Kidney epithelial cell (primary cell): ENCODE measurements around the gene EIF3M. TPM values are rescaled to one million over a fixed set of nuclear protein-coding genes. Genes with fewer than 3 reads are reported as not detected.
"Not testable (repeated sequence)": the region's sequence is repeated elsewhere in the genome, so short reads cannot be mapped to it uniquely, and the experiment has no call there.

ENCODE experiments used
- DNase-seq: peaks from one replicate; pipeline ENCODE4 v3.0.0-alpha.2; 2010; ENCODE audit warnings: low read depth
- H3K27me3 ChIP-seq: 2 replicates; pipeline ENCODE4 v1.6.0; 2011; ENCODE audit warnings: low read length; ENCODE audit not compliant: control insufficient read depth, insufficient read depth
- H3K36me3 ChIP-seq: 2 replicates; pipeline ENCODE4 v1.5.1; 2011; ENCODE audit warnings: low read length; ENCODE audit not compliant: control insufficient read depth, insufficient read depth
- H3K4me3 ChIP-seq: 2 replicates; pipeline ENCODE4 v1.5.1; 2011; ENCODE audit warnings: low read depth, mild to moderate bottlenecking, control low read depth, low read length
- CTCF ChIP-seq: IDR thresholded peaks from 2 replicates; pipeline ENCODE4 v1.5.1; 2011; ENCODE audit warnings: mild to moderate bottlenecking, moderate library complexity, low read length, control low read depth, inconsistent platforms; ENCODE audit not compliant: insufficient read depth, poor library complexity, severe bottlenecking
- total RNA-seq: library from RNA; depleted of rRNA; stranded (reverse); fragments of >200 nt; gene quantifications from 2 replicates; pipeline ENCODE4 v1.2.3, GENCODE V29; 2015

Gene EIF3M
- total RNA-seq, 1 donor from 2014 or later, result 759 TPM

GRCh38 chr11:32597921-32598320 lies 14.3 kb downstream of the EIF3M start:
- no peak for TF ChIP-seq CTCF
- H3K36me3 ChIP-seq, result no peaks in the 10 kb centered on the region
- no peak overlapping the region for H3K4me3 ChIP-seq
- DNase-seq, result peak; percentile 48
- H3K27me3 ChIP-seq, result no peaks in the 10 kb centered on the region

- TF ChIP-seq CTCF, result no peak
- no peaks in the 10 kb centered on the region for H3K27me3 ChIP-seq
- H3K36me3 ChIP-seq, result no peaks in the 10 kb centered on the region
- DNase-seq, result no peak
- no peak overlapping the region for H3K4me3 ChIP-seq
These were observed 19.2 kb downstream of the EIF3M start for GRCh38 chr11:32602657-32603415.

- Histone ChIP-seq H3K27me3 (no peaks in the 10 kb centered on the region), H3K4me3 (no peak overlapping the region), H3K36me3 (no peaks in the 10 kb centered on the region)
- no peak for DNase-seq
- TF ChIP-seq CTCF, result no peak
These were observed 22.6 kb downstream of the EIF3M start for GRCh38 chr11:32606220-32606619.

GRCh38 chr11:32608826-32609225 lies 25.2 kb downstream of the EIF3M start:
- not testable (repeated sequence) for DNase-seq, H3K27me3 ChIP-seq

GRCh38 chr11:32610797-32611352 lies 27.2 kb downstream of the EIF3M start:
- TF ChIP-seq CTCF, result no peak
- no peak overlapping the region for H3K4me3 ChIP-seq

More at GRCh38 chr11:32608826-32609225, 25.2 kb downstream of the EIF3M start:
- H3K36me3 ChIP-seq, H3K4me3 ChIP-seq: not testable (repeated sequence)

GRCh38 chr11:32613500-32614151 lies 30.0 kb downstream of the EIF3M start:
- no peaks in the 10 kb centered on the region for H3K36me3 ChIP-seq
- no peaks in the 10 kb centered on the region for H3K27me3 ChIP-seq

More at GRCh38 chr11:32610797-32611352, 27.2 kb downstream of the EIF3M start:
- H3K36me3 ChIP-seq, result no peaks in the 10 kb centered on the region
- H3K27me3 ChIP-seq, result no peaks in the 10 kb centered on the region
- DNase-seq, result no peak

More at GRCh38 chr11:32613500-32614151, 30.0 kb downstream of the EIF3M start:
- H3K4me3 ChIP-seq, result no peak overlapping the region
- DNase-seq, result no peak
- TF ChIP-seq CTCF, result no peak
